ENCODE results near the gene FAM50A. TPM values are rescaled to one million over a fixed set of nuclear protein-coding genes. Genes with fewer than 3 reads are reported as not detected.

FAM50A gene, protein sequence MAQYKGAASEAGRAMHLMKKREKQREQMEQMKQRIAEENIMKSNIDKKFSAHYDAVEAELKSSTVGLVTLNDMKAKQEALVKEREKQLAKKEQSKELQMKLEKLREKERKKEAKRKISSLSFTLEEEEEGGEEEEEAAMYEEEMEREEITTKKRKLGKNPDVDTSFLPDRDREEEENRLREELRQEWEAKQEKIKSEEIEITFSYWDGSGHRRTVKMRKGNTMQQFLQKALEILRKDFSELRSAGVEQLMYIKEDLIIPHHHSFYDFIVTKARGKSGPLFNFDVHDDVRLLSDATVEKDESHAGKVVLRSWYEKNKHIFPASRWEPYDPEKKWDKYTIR
- total RNA-seq (2022; extraction: Qiagen RNA extraction; ENCODE audit: low read depth) = 94.9 to 121 TPM (median 111 TPM) in 5 replicates

DNA sequence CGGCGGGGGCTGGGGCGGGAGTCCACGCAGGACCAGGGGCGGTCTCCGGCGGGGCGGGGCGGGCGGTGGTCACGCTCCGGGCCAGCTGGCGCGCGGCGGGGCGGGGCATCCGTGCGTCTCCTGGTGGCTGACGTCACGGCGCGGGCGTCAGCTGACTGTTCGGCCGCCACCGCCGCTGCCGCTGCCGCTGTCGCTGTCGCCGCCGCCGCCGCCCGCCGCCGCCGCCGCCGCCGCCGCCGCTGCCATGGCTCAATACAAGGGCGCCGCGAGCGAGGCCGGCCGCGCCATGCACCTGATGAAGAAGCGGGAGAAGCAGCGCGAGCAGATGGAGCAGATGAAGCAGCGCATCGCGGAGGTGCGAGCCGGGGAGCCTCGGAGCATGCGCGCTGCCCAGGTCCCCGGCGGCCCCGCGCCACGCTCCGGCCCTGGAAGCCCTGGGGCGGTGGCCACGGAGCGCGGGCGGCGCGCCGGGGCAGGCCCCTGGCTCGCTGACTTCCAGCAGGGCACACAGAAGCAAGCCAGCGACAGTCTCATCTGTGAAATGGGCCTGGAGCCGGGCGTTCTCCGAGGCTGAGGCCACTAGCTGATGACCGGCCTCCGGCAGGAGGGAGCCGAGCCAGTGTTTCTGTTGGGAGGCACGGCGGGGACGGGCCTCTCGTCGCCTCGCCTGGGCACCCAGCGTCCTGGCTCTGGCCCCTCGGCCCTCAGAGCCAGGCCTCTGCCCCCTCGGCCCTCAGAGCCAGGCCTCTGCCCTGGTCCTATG lies at the start of gene FAM50A:
TSS of gene FAM50A (plus strand) at position 150 of the 763 bp plus-strand sequence. CDS start at position 245, 95 bp downstream.

DNA sequence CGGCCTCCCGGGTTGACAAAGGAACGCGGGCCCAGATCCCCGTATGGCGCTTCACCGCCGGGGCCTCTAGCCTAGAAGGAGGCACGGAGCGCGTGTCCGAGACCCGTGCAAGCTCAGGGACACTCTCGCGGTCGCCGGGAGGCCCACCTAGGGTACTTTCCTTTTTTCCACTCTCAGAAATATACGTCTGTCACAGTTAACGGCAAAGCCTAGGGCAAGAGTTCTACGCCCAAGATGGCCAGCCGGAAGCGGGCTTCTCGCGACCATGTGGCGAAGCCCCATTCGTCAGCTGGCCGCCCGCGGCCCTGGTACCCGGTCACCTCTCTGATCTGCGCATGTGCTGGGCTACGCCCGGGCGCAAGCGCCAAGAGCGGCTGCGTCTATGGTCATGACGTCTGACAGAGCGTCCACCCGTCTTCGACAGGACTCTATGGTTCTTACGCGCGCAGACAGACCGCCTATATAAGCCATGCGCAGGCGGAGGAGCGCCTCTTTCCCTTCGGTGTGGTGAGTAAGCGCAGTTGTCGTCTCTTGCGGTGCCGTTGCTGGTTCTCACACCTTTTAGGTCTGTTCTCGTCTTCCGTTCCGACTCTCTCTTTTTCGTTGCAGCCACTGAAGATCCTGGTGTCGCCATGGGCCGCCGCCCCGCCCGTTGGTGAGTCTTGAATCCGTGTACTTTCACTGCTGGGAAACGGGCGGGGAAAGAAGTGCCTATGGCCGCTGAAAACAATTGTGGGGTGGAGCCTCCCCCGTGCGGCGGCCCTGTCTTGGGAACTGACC lies 45.9 kb upstream of the FAM50A start, which contains the start of gene RPL10:
TSS of gene RPL10 (plus strand) at position 490 of the 780 bp plus-strand sequence. CDS start at position 633, 143 bp downstream.

DNA sequence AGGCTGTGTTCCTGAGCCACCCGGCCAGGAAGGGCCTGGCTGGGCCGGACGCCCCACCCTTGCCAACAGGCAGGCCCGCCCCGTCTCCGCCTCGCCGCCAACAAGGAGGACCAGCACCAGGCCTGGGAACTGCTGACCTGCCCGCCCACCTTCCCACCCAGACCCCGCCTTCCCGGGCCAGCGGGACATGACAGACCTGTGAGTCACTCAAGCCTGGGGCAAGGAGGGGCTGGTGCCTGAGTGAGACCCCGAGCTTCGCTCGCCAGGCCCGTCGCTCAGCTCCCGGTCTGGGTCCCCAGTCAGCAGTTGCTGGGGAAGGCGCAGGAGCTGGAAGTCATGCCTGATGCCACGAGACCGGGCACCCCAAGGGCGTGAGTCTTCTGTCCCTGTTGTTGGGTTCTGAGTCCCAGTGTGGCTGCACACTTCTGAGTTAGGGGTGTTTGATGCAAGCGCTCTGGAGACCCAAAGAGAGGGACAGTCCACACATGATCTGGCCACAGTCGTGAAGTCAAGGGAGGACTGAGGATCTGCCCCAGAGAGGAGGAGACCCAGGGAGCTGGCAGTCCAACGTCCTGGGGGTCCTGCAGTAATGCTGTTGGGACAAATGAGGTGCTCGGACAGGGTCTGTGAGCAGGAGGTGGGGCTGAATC lies 34.6 kb upstream of the FAM50A start, which contains the start of gene DNASE1L1:
TSS of gene DNASE1L1 (minus strand) at position 33 of the 650 bp plus-strand sequence. CDS start 3,686 bp downstream, outside the sequence.

DNA sequence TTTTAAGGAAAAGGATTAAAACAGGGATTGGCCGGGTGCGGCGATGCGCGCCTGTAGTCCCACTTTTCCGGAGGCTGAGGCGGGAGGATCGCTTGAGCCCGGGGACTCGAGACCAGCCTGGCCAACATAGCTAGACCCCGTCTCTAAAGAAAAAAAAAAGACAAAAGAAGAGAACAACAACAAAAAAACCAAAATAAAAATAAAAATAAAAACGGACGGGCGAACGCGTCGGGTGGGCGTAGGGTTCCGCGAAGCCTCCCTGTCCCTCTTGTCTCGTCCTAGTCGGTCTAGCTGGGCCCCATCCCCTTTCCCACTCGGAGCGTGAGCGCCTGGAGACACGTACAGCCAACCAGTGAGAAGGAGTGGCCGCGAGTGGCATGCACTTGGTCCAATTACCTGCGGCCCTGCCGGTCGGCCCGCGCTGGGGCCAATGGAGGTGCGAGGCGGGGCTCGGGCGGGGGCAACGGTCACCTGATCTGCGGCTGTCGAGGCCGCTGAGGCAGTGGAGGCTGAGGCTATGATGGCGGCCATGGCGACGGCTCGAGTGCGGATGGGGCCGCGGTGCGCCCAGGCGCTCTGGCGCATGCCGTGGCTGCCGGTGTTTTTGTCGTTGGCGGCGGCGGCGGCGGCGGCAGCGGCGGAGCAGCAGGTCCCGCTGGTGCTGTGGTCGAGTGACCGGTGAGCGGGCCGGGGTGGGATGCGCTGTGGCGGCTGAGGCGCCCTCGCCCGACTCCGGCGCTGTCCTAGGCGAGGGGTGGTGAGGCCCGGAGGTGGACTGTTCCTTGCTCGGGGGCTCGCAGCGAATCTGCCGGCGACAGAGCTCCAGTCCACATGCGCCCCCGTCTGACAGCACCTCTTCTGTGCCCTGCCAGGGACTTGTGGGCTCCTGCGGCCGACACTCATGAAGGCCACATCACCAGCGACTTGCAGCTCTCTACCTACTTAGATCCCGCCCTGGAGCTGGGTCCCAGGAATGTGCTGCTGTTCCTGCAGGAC lies 15.5 kb upstream of the FAM50A start, which contains the start of gene ATP6AP1:
TSS of gene ATP6AP1 (plus strand) at position 502 of the 996 bp plus-strand sequence. CDS start at position 518, 16 bp downstream.

DNA sequence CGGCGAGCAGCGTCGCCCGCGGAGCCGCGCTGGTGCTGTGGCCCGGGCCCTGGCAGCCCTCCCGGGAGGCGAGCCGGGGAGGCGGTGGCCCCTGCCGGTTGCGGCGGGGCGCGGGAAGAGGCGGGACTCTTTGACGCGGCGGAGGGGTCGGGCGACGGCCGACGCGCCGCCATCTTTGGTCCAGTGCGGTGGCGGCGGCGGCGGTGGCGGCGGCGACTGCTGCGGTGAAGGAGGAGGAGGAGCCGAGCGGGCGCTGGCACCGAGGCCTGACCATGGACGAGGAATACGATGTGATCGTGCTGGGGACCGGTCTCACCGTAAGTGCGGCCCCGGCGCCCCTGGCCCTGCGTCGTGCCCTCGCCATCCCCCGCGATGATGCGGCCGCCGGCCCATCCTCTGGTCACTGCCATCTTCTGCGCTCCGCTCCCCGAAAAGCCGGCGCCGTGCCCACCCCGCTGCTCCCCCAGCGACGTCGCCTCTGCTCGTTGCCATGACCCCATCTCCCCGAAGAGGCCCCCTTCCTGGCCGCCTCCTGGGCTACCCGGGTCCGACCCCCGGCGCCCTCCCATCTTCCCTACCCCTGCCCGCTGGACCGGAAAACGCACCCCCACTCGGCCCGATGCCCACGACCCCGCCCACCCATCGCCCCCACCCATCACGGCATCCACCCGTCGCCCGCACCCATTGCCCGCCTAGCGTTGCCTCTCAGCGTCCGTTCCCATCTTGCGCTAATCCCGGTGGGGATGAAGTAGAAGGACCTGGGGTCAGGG lies 6.8 kb upstream of the FAM50A start, which contains the start of gene GDI1:
TSS of gene GDI1 (plus strand) at position 172 of the 770 bp plus-strand sequence. CDS start at position 273, 101 bp downstream.

DNA sequence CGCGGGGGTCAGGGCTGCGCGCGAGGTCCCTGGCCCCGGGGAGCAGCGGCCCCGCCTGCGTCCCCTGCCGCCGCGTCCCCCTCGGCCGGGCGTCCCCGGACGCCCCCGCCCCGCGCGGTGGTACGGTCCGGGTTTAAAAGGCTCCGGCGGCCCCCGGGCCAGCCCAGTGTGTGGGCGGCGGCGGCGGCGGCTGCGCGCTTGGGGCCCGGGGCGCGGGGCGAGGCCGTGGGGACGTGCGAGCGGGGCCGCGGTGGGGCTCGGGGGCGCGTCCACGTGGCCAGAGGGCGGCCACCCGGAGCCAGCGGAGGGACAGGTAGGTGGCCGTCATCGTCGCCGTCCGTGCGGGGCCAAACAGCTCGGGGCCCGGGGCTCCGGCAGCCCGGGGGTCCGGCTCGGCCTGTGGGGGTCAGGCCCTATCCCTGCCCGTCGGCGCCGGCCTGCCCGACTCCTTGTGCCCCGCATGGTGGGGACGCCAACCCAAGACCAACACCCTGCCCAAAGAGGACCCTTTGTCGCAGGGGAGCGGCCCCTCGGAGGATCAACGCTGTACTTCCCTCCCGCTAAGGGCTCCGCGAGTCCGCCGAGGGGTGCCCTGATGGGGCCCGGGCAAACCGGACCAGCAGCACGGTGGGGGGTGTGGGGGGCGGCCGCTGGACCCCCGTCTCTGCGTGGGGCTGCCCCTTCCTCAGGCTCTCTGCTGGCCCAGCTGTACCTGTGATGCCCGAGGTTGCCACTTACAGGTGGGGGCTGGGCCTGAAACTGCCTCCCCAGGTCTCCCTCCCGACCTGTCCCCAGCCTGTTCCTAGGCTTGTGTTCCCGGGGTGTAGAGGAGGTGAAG lies 14.4 kb downstream of the FAM50A start, which contains the start of gene PLXNA3:
TSS of gene PLXNA3 (plus strand) at position 166 of the 838 bp plus-strand sequence. CDS start 1,903 bp downstream, outside the sequence.

DNA sequence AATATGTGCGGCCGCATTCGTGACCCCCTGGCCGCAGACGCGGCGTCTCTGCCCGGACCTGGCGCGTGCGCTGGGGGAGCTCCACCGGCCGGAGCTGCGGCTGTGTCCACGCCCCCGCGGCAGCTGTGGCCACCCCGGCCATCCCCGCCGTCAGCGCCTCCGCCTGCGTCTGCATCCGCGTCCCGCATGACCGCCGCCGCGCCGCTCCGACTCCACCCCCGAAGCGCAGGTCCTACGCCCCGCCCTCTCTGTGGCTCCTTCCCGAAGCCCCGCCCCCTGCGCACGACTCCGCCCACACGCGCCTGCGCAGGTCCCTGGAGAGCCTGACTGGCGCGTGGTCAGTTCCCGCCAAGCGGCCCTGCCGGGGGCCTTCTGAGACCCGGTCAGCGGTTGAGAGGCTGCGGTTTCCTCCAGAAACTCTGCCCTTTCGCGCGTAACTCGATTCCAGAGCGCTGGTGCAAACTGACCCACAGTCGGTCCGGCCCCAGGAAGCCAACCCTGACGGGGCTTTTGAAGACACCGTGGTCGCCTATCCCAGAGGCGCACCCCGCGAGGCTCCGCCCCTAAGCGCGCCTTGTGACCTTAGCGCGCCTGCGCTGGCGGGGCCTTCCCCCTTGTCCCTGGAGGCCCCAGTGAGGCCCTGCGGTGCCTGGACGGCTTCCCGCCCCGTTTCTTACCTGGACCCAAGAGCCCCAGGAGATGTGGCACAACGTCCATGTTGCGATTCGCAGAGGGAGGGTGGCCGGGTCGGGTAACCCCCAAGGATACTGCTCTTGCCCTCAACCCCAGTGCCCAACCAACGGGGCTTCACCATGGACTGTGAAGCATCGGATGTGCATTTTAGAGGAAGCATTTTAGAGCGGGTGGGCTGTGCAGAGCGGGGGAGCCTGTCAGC lies 35.0 kb downstream of the FAM50A start, which contains the start of gene LAGE3:
TSS of gene LAGE3 (minus strand) at position 554 of the 895 bp plus-strand sequence. CDS start at position 188, 366 bp downstream.

DNA sequence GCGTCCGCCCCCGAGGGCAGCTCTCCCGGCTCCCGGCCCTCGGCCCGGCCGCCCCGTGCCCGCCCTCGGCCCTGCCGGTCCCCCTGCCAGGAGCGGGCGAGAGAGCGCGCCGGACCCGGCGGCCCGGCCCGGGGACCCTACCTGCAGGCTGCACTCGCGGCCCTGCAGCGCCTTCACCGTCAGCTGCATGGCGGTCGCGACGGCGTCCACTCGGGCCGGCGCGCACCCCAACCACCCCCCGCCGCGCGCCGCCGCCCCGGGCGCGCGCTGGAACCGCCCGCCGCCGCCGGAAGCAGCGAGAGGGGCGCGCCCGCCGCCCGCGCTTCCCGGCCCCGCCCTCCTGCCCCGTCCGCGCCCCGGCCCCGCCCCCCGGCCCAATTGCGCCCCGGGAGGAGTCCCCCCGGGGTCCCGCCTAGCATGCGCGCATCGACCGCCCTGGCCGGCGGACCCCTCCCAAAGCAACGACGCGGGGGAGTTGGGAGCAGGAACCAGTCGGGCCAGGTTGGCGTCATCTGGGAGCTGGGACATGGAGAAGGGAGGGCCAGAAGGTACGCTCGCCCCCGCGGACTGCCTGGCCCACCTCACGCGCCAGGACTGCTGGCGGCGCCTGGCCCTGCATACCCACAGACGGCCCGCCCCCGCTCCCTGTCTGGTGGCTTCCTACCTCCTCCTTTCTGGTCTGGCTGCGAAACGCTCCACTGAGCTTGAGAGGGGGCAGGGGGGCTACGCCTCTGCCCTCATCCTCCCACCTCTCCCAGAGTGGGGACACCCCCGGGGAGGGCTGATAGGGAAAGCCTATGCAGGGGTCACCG lies 42.7 kb downstream of the FAM50A start, which contains the start of gene UBL4A:
TSS of gene UBL4A (minus strand) at position 220 of the 812 bp plus-strand sequence. CDS start at position 189, 31 bp downstream.

DNA sequence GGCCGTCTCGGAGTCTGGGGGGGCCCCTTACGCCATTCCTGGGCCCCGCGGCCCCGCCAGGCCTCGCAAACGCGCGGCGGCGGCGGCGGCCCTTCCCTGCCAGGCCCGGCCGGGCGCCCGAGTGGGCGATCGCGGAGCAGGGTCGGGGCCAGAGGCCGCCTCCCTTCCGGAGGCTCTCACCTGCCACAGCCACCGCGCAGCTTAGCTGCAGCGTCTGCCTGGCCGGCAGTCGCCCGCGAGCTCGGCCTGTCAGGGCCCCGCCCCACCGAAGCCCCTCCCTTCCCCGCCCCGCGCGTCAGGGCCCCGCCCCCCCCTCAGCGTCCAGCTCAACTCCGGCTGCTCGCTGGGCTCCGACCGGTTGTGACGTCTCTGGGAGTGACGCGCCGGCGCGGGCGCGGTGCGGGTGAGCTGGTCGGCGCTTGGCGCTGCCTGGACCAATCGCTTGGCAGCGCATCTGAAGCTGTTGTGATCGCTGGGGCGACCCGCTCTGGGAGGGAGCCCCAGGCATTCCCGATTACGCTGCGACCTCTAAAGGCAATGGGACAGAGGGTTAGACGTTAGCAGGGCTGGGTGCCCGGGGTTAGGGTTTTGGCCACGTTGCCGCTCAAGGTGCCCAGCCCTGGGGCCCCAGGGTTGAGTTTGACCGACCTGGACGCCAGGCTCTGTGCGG lies 46.6 kb downstream of the FAM50A start, which contains the start of gene SLC10A3:
TSS of gene SLC10A3 (minus strand) at position 216 of the 670 bp plus-strand sequence. CDS start 1,689 bp downstream, outside the sequence.

Other genes with a start within 250 kb of the FAM50A start
- not detected in 5 replicates for gene OPN1MW2, start 224.4 kb upstream of the FAM50A start, total RNA-seq (2022; extraction: Qiagen RNA extraction; ENCODE audit: low read depth)
- gene OPN1MW3, start 186.6 kb upstream of the FAM50A start, total RNA-seq (2022; extraction: Qiagen RNA extraction; ENCODE audit: low read depth) = not detected in 5 replicates
- not detected in 5 replicates for gene TEX28, start 149.0 kb upstream of the FAM50A start, total RNA-seq (2022; extraction: Qiagen RNA extraction; ENCODE audit: low read depth)
- gene TKTL1, start 148.3 kb upstream of the FAM50A start, total RNA-seq (2022; extraction: Qiagen RNA extraction; ENCODE audit: low read depth) = 0.06 to 0.23 TPM in 2 of 5 replicates, not detected in the others
- 1,489 to 1,751 TPM (median 1,561 TPM) in 5 replicates for gene FLNA, start 69.5 kb upstream of the FAM50A start, total RNA-seq (2022; extraction: Qiagen RNA extraction; ENCODE audit: low read depth)
- gene EMD, start 64.8 kb upstream of the FAM50A start, total RNA-seq (2022; extraction: Qiagen RNA extraction; ENCODE audit: low read depth) = 137 to 159 TPM (median 152 TPM) in 5 replicates
- 4,944 to 5,934 TPM (median 5,259 TPM) in 5 replicates for gene RPL10, start 45.8 kb upstream of the FAM50A start, total RNA-seq (2022; extraction: Qiagen RNA extraction; ENCODE audit: low read depth)
- 26.5 to 29.9 TPM (median 27.4 TPM) in 5 replicates for gene DNASE1L1, start 34.9 kb upstream of the FAM50A start, total RNA-seq (2022; extraction: Qiagen RNA extraction; ENCODE audit: low read depth)
- 26.6 to 37.0 TPM (median 35.2 TPM) in 5 replicates for gene TAFAZZIN, start 32.6 kb upstream of the FAM50A start, total RNA-seq (2022; extraction: Qiagen RNA extraction; ENCODE audit: low read depth)
- gene ATP6AP1, start 15.5 kb upstream of the FAM50A start, total RNA-seq (2022; extraction: Qiagen RNA extraction; ENCODE audit: low read depth) = 82.2 to 107 TPM (median 102 TPM) in 5 replicates
- gene GDI1, start 7.0 kb upstream of the FAM50A start, total RNA-seq (2022; extraction: Qiagen RNA extraction; ENCODE audit: low read depth) = 92.2 to 99.4 TPM (median 97.5 TPM) in 5 replicates
- 5.4 to 17.5 TPM (median 12.2 TPM) in 5 replicates for gene PLXNA3, start 14.1 kb downstream of the FAM50A start, total RNA-seq (2022; extraction: Qiagen RNA extraction; ENCODE audit: low read depth)
- 44.8 to 69.5 TPM (median 62.9 TPM) in 5 replicates for gene LAGE3, start 35.1 kb downstream of the FAM50A start, total RNA-seq (2022; extraction: Qiagen RNA extraction; ENCODE audit: low read depth)
- 64.6 to 70.4 TPM (median 66.2 TPM) in 5 replicates for gene UBL4A, start 42.5 kb downstream of the FAM50A start, total RNA-seq (2022; extraction: Qiagen RNA extraction; ENCODE audit: low read depth)
- gene SLC10A3, start 46.5 kb downstream of the FAM50A start, total RNA-seq (2022; extraction: Qiagen RNA extraction; ENCODE audit: low read depth) = 35.4 to 42.5 TPM (median 38.9 TPM) in 5 replicates
- 37.8 to 47.0 TPM (median 42.4 TPM) in 5 replicates for gene FAM3A, start 72.1 kb downstream of the FAM50A start, total RNA-seq (2022; extraction: Qiagen RNA extraction; ENCODE audit: low read depth)
- 1,297 to 1,681 TPM (median 1,624 TPM) in 5 replicates for gene G6PD, start 102.7 kb downstream of the FAM50A start, total RNA-seq (2022; extraction: Qiagen RNA extraction; ENCODE audit: low read depth)
- gene IKBKG, start 103.5 kb downstream of the FAM50A start, total RNA-seq (2022; extraction: Qiagen RNA extraction; ENCODE audit: low read depth) = 33.0 to 45.1 TPM (median 42.9 TPM) in 5 replicates
- not detected in 5 replicates for gene CTAG1A, start 141.0 kb downstream of the FAM50A start, total RNA-seq (2022; extraction: Qiagen RNA extraction; ENCODE audit: low read depth)
- gene CTAG1B, start 175.1 kb downstream of the FAM50A start, total RNA-seq (2022; extraction: Qiagen RNA extraction; ENCODE audit: low read depth) = not detected in 5 replicates
- not detected in 5 replicates for gene CTAG2, start 209.4 kb downstream of the FAM50A start, total RNA-seq (2022; extraction: Qiagen RNA extraction; ENCODE audit: low read depth)

Data from A549 treated with DMSO at 1 μM for 4 hours (cell line).